Hematopoietic multipotent progenitor cell treated with erythropoietin and hydrocortisone succinate and interleukin-3 and kit ligand, for 15 days (in vitro differentiated cells): ENCODE results near the gene C1QTNF4.
"Not testable (repeated sequence)": the region's sequence is repeated elsewhere in the genome, so short reads cannot be mapped to it uniquely, and the experiment has no call there.

Experiments
- DNase-seq: peaks from one replicate; pipeline ENCODE4 v3.0.0-alpha.2; 2015; ENCODE audit warnings: low spot score

The C1QTNF4 gene

GRCh38 chr11:47593934-47594855 lies at the start of gene C1QTNF4:
C1QTNF4 (minus strand) TSS chr11:47594411; CDS start chr11:47590810, 3,601 bp downstream.
- no peak for DNase-seq

- peak; percentile 97 for DNase-seq
Measured at GRCh38 chr11:47642099-47642855, 48.1 kb upstream of the C1QTNF4 start, which contains the start of gene MTCH2. MTCH2 (minus strand) TSS chr11:47642559; CDS start chr11:47642465, 94 bp downstream.

- DNase-seq = no peak
Measured at GRCh38 chr11:47641600-47642098, 47.4 kb upstream of the C1QTNF4 start.

- DNase-seq = not testable (repeated sequence)
Measured at GRCh38 chr11:47640506-47640905, 46.3 kb upstream of the C1QTNF4 start.

- DNase-seq = not testable (repeated sequence)
Measured at GRCh38 chr11:47636331-47636730, 42.1 kb upstream of the C1QTNF4 start.

- no peak for DNase-seq
Measured at GRCh38 chr11:47631473-47631872, 37.3 kb upstream of the C1QTNF4 start.

- no peak for DNase-seq
Measured at GRCh38 chr11:47628026-47628425, 33.8 kb upstream of the C1QTNF4 start.

GRCh38 chr11:47626234-47626633 lies 32.0 kb upstream of the C1QTNF4 start:
- DNase-seq = no peak

GRCh38 chr11:47620836-47621378 lies 26.7 kb upstream of the C1QTNF4 start:
- DNase-seq = no peak

GRCh38 chr11:47617417-47617809 lies 23.2 kb upstream of the C1QTNF4 start:
- DNase-seq = no peak

GRCh38 chr11:47616726-47617416 lies 22.7 kb upstream of the C1QTNF4 start:
- DNase-seq = peak; percentile 47

GRCh38 chr11:47615249-47615648 lies 21.0 kb upstream of the C1QTNF4 start:
- DNase-seq = no peak

- DNase-seq = no peak
Measured at GRCh38 chr11:47611348-47611794, 17.2 kb upstream of the C1QTNF4 start.

GRCh38 chr11:47609675-47610074 lies 15.5 kb upstream of the C1QTNF4 start:
- DNase-seq = peak; percentile 81

- no peak for DNase-seq
Measured at GRCh38 chr11:47607380-47607779, 13.2 kb upstream of the C1QTNF4 start.

- DNase-seq = no peak
Measured at GRCh38 chr11:47606731-47607130, 12.5 kb upstream of the C1QTNF4 start.

GRCh38 chr11:47605921-47606320 lies 11.7 kb upstream of the C1QTNF4 start:
- no peak for DNase-seq

- no peak for DNase-seq
Measured at GRCh38 chr11:47603295-47603694, 9.1 kb upstream of the C1QTNF4 start.

- no peak for DNase-seq
Measured at GRCh38 chr11:47599902-47600301, 5.7 kb upstream of the C1QTNF4 start.

GRCh38 chr11:47595967-47596366 lies 1.8 kb upstream of the C1QTNF4 start:
- no peak for DNase-seq

GRCh38 chr11:47595029-47595428 lies 818 bp upstream of the C1QTNF4 start:
- no peak for DNase-seq

- DNase-seq = no peak
Measured at GRCh38 chr11:47593492-47593933, 698 bp downstream of the C1QTNF4 start.
